ENCODE data around the gene EPHA6.
A peak's percentile ranks its signal among the peaks of the same experiment; 100 is the strongest.
"Not testable (repeated sequence)": the region's sequence is repeated elsewhere in the genome, so short reads cannot be mapped to it uniquely, and the experiment has no call there.

Gene EPHA6

DNA sequence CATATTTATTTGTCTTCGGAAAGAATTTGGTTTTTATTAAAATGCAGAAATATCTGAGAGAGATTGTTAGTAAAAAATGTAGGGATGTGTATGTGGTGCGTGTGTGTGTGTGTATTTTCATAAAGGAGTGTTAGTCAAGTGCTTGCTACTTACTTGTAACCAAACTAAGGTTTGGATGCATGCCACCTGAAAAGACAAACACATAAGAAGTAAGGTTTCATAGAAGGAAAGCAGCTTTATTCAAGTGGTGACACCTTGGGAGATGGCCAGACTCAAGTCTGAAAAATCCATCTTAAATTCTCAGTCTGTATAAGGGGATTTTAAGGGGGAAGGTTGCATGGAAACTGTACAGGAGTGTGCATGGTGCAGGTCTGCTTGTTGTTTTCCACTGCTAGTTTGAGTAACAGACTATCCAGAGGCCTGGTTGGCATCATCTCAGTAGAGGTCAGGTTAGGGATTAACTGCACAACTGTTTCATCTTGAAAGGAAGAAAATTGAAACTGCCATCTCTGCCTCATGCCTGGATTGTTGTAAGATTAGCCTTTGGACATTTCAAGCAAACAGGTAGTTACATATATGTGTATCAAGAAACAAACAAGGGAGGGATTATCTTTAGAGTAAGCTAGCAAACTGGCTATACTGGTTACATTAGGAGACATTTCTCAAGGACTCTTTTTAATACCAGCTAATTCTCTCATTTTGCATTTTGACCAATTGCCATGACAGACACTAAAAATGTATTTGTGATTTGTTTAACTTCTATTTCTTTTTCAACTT lies 196.7 kb downstream of the EPHA6 start:
- no peak for DNase-seq (ENCODE audit: low read depth, low spot score)

DNA sequence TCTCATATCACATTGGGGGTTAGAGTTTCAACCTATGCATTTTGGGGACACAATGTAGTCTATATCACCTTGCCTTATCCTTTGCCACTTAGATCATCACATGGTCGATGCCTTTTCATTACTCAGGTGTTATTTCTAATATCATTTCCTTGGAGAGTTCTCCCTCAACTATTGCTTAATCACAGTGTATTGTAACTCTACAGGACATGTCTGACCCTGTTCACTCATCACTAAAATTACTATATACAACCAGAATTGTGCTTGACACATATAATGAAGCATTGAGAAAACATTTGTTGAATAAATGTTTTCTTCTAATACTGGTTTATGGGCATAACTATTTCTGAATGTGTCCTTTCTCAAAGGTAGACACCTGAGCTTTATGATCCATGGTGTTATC lies 207.4 kb downstream of the EPHA6 start:
- no peak for DNase-seq (ENCODE audit: low read depth, low spot score)

DNA sequence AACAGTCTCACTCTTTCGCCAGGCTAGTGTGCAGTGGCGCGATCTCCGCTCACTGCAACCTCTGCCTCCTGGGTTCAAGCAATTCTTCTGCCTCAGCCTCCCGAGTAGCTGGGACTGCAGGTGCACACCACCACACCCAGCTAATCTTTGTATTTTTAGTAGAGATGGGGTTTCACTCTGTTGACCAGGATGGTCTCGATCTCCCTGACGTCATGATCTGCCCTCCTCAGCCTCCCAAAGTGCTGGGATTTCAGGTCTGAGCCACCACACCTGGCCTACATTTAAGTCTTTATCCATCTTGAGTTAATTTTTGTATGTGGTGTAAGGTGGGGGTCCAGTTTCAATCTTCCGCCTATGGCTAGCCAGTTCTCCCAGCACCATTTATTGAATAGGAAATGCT lies 211.2 kb downstream of the EPHA6 start:
- DNase-seq (ENCODE audit: low read depth, low spot score) = not testable (repeated sequence)

- DNase-seq (ENCODE audit: low read depth, low spot score) = no peak
Measured at GRCh38 chr3:97029972-97030371, 215.6 kb downstream of the EPHA6 start.

DNA sequence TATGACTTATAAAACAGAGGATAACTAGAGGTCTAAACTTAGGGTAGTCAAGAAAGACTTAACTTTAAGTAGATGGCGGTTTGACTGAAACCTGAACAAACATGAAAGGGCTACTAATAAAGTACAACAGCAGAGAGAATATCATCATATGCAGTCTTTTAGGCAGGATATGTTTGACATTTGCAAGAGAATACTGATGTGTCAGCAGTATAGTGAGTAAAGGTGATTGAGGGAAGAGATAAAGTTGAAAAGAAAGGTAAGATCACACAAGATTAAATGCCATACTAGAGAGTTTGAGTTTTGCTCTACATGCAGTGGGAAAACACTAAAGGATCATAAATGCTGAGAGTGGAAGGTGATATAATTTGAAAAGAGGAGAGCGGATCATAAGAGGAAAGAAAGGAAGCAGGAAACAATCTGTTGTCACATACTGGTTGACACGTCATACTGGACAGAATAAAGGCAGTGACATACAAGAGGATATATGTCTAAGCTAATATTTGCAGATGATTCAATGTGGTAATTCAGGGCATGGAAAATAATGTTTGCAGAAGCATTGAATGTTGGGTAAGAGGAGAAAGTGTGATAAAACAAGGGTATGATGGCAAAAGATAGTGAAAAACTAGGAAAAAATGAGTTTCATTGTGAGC lies 223.0 kb downstream of the EPHA6 start:
- no peak for DNase-seq (ENCODE audit: low read depth, low spot score)

DNA sequence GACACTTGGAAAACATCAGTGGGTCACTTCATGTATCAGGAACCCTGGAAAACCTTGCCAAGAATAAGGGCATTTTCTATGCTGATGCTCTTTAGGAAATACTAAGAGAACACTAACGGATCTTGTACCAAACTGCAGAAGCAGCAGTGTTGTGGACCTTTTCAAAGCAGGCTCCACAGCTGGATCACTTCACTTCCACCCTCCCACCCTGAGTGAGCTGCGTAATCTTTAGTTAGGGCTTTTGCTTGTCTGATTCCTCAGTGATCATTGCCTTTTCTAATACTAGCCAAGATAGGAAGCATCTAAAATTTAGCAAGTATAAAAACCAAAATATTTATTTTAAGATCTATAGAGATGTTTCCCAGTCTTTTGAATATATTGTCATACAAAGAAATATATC lies 229.0 kb downstream of the EPHA6 start:
- DNase-seq (ENCODE audit: low read depth, low spot score) = no peak

DNA sequence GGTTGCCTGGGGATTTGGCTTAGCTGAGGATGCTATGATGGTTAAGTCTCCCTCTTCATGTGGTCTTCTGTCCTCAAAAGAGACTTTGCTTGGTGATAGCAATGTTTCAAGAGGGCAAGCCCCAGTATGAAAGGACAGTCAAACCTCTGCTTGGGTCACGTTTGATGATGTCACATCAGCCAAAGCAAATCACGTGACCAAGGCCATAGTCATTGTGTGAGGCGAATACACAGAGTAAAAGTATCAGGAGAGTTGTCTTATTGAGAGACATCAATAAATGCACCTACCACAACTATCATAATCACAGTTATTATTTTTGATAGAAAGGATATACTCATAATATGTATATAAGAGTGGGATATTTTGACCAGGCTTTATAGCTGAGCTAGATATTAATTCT lies 243.0 kb downstream of the EPHA6 start:
- DNase-seq (ENCODE audit: low read depth, low spot score) = no peak

DNA sequence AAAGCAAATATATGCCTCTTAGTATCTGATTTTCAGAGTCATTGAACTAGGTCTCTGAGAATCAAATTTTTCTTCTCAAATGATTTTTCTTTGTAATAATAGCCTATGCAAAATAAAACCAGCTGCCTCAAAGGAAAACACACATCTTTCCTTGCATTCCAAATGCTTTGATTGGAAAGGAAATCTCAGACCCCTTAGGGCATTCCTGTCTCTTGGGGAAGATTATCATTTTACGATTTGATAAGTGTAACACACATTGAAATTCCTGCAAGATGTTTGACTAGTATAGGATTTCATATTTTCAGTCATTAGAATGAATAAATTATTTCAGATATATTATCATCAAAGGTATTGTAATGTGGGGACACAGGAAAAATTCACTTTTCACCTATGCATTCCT lies 244.8 kb downstream of the EPHA6 start:
- no peak for DNase-seq (ENCODE audit: low read depth, low spot score)

GRCh38 chr3:97066531-97066930 lies 252.1 kb downstream of the EPHA6 start:
- no peak for DNase-seq (ENCODE audit: low read depth, low spot score)

DNA sequence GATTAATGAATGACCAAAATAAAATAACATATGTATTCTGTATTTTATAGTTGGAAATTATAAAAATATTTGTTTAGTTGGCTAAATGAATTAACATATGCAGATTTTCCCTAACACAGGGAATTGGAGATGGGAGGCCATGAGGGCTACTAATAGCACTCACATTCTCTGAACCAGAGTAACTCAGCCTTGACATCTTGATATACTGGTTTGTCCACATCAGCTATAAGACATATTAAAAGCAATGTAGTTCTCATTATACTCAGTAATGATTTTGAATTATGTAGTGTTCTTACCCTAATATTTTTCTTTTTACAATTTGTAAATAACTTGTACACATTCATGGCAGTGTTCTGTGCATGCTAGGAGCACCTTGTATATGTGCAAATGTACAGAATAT lies 255.9 kb downstream of the EPHA6 start:
- DNase-seq (ENCODE audit: low read depth, low spot score) = no peak

- no peak for DNase-seq (ENCODE audit: low read depth, low spot score)
Measured at GRCh38 chr3:97074546-97074945, 260.2 kb downstream of the EPHA6 start.

DNA sequence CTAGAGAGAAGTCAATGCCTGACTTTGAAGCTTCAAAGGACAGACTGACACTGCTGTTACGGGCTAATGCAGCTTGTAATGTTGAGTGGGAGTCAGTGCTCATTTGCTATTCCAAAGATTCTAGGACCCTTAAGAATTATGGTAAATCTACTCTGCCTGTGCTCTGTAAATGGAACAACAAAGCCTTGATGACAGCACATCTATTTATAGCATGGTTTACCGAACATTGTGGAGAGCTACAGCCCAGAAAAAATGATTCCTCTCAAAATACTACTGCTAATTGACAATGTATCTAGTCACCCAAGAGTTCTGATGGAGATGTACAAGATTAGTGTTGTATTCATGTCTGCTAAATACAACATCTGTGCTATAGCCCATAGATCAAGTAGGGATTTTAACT lies 262.3 kb downstream of the EPHA6 start:
- no peak for DNase-seq (ENCODE audit: low read depth, low spot score)

DNA sequence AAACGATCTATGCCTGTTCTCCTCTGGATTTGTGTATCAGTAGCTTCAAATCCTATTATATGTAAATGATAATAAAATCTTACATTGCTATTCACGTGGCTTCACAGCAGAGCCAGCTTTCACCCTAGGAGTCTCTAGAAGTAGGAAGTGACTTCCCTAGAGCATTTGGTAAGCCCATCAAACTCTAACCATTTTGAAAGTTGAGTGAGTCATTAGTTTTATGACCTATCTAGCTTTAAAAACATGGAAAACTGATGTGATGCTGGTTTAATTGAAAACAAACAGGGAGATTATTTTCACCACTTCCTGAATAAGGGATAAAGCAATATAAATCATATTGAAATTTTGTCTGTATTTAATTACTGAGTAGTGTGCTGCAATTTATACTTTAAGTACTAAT lies 275.2 kb downstream of the EPHA6 start:
- DNase-seq (ENCODE audit: low read depth, low spot score) = no peak

DNA sequence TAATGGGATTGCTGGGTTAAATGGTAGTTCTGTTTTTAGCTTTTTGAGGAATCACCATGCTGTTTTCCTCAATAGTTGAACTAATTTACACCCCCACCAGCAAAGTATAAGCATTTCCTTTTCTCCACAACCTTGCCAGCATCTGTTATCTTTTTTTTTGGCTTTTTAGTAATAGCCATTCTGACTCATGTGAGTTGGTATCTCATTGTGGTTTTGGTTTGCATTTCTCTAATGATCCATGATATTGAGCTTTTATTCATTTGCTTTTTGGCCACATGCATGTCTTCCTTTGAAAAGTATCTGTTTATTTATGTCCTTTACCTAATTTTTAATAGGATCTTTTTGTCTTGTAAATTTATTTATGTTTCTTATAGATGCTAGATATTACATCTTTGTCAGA lies 288.2 kb downstream of the EPHA6 start:
- DNase-seq (ENCODE audit: low read depth, low spot score) = no peak

DNA sequence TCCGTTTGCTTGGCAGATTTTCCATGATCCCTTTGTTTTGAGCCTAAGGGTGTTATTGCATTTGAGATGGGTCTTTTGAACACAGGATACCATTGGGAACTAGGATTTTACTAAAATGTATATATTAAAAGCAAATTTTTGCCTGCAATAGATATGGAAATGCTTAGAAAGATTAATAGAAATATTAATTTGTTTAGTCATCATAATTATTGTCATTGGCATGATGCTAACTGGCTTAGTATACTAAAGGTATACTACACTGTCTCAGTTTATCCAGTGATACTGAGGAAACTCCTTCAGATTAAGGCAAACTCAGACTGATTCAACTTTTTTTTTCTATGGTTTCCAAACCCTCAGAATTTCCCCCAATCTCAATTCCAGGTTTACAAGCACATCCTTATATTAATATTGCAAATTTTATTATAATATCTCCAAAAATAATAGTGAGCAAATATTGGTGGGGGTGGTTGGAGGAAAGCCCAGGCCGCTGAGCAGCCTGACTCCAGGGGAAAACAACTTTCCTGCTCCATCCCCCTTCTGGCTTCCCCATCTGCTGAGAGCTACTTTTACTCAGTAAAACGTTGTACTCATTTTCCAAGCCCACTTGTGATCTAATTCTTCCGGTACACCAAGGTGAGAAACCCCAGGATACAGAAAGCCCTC lies 291.7 kb downstream of the EPHA6 start:
- DNase-seq (ENCODE audit: low read depth, low spot score) = no peak

DNA sequence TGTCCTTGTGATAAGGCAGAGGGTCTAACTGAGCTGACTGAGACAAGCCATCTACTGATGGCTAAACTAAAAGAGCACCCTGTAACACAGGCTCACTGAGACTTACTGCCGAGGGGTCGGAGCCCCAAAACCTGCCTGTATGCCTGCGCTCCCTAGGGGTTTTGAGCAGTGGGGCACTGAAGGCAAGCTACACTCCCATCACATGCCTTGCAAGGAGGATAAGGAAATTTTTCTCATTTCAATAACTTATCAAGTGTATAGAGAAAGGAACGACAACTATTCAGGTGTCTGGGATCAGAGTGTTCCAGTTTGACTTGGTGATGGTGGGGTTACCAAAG lies 292.2 kb downstream of the EPHA6 start:
- no peak for DNase-seq (ENCODE audit: low read depth, low spot score)

GRCh38 chr3:97108136-97108535 lies 293.7 kb downstream of the EPHA6 start:
- DNase-seq (ENCODE audit: low read depth, low spot score) = no peak

- DNase-seq (ENCODE audit: low read depth, low spot score) = no peak
Measured at GRCh38 chr3:97111244-97111643, 296.9 kb downstream of the EPHA6 start.

DNA sequence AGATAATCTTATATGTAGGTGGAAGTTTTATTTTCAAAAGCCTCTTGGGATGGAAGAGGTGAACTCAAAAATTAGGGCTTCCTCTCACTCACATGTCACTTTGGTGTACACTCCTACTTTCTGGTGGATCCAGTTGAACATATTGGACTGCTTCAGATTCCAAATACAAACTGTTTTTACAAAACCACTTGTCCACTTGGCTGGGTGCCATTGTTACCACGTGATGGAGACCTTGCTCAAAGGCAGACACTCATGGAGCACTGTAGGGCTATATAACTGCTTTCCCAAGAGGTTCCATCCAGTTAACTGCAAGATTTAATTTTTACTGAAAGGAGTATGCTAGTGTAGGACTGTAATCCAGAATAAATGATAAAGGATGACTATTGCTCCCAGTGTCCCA lies 307.0 kb downstream of the EPHA6 start:
- no peak for DNase-seq (ENCODE audit: low read depth, low spot score)

DNA sequence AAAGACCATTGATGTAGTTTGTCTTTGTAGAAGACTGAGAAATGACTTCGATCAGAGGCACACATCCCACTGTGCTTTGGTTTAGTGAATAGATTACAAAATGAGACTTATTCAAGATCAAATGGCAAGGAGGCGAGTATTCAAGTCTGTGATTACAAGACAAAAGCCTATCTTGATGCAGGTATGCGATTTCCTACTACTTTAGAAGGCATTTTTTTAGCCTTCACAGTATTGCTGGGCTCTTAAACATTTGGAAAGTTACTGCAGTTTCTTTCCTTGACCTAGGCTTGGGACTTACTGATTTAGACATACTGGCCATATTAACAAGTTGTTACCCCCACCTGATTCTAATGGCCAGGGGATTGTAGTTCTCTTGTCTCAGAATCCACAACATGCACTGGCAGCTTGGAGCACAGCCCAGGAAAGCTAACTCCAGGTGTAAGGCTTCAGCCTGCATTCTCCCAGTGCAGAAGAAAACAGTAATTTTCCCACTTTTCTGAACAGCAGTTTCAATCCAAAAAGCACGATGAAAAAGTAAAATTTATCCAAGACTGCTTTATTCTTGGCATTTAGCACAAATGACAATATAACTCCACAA lies 311.6 kb downstream of the EPHA6 start:
- DNase-seq (ENCODE audit: low read depth, low spot score) = peak; percentile 54

- DNase-seq (ENCODE audit: low read depth, low spot score) = no peak
Measured at GRCh38 chr3:97131476-97131875, 317.1 kb downstream of the EPHA6 start.

GRCh38 chr3:97138914-97139541 lies 324.6 kb downstream of the EPHA6 start:
- peak; percentile 57 for DNase-seq (ENCODE audit: low read depth, low spot score)
